NOMO-1 (cell line): ENCODE results near the gene GORAB.

Experiments used
- DNase-seq, 2 experiments: peaks; one replicate each; lab custom pipeline; 2025; ENCODE audit not compliant: unreplicated experiment in 2 of 2; lab: John Stamatoyannopoulos, UW

Gene GORAB

GRCh38 chr1:170537798-170538503, 6.0 kb downstream of the GORAB start:
- DNase-seq: no peak

DNA sequence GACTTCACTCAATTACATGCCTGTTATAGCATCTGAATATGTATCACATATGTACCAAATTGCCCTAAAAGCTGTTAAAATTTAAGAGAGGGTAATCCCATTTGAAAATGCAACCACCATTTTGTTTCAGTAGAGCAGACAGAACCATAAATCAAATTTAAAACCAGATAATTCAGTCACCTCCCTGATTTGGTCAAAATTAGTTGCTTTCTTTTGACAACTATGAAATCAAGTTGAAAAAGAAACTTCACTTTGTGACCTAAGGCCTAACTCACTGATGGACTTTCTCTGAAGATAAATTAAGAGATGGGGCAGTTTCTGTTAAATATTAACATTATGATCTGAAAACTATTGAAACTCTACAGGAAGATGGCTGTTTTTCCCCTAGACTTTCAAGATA, 6.7 kb downstream of the GORAB start:
- DNase-seq: no peak

GRCh38 chr1:170539154-170539553, 7.2 kb downstream of the GORAB start:
- no peak for DNase-seq

GRCh38 chr1:170544624-170545023, 12.7 kb downstream of the GORAB start:
- no peak for DNase-seq

DNA sequence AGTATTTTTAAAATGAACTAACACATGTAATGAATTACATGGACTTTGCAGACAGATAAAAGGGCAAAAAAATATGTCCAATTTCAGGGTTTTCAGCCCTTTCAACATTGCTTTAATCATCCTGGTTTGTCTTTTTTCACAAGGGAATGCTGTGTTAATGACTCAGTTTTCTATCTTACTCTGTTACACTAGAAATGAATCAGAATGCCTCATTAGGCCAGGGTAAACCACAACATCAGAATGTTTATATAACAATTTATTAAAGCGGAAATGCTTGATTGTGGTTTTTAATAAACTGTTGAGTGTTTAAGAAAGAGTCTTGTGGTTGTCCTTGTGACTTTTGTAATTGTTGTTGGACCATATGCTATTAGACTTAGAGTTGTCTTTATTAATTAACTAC, 13.5 kb downstream of the GORAB start:
- no peak for DNase-seq

DNA sequence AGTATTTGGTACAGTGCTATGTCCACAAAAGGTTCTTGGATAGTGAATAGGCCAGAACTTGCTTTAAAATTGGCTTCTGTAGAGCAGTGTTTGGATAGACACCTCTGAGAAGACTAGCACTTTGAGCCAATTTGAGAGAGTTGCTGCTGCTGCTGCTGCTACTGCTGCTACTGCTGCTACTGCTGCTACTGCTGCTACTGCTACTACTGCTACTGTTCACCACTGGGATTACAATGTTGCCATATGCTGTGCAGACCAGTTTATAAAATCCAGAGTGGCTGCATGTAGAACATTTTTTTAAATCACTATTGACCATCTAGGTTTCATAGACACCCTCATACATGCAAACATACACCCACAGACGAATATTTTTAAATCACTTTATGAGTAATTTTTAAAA, 15.3 kb downstream of the GORAB start:
- no peak for DNase-seq

DNA sequence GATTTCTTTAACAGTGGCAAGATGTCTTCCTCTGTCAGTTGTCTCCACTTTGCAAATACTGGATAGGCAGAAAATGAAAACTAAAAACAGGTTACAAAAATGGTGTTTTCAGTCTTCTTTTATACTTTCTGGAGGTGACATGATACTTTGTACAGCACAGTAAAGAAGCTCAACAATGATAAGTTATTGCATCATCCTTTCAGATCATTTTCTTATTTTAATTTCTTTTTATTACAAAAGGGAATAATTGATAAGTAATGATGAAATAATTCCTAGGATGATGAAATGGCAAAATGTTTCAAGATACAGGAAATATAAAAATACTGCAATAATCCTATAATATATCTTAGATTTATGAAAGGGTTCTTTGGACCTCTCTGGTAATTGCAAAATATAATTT, 16.5 kb downstream of the GORAB start:
- no peak for DNase-seq

DNA sequence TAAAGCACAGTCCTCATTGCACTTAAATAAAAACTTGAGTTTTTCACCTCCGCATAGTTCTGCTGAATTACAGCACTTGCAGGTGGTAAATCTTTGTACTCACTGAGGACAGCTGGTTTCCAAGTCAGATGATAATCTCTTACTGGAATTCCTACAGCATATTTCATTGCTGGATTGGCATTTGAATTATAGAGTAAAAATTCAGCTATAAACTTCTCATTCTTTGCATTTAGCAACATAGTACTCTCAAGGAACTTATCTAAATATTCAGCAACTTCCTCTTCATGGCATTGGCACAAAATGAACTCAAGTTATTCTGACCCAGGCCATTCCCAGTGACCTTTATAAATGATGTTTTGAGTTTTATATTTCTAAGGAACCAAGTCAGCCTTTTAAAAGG, 23.4 kb downstream of the GORAB start:
- DNase-seq: no peak

GRCh38 chr1:170556917-170557316, 25.0 kb downstream of the GORAB start:
- DNase-seq: no peak

DNA sequence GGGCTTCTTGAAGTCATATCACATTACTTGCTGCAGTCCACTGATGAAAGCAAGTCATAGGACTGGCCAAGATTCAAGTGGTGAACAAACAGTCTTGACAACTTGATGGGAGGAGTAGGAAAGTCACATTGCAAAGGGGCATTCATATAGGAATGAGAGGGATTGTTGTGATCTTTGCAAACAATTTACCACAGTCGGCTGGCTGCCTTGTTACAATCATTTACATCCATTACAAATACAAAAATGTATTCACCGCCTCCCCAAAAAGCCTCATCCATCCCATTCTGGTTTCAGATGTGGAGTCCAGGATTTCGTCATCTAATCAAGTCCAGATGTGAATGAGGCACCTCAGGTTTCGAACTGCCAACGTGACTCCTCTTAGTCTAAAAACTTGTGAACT, 26.8 kb downstream of the GORAB start:
- no peak for DNase-seq

GRCh38 chr1:170559166-170559565, 27.2 kb downstream of the GORAB start:
- DNase-seq: no peak

GRCh38 chr1:170560681-170561285, 28.8 kb downstream of the GORAB start:
- DNase-seq: no peak

- peak in 1 of 2 experiments; percentile 15 for DNase-seq
Measured at GRCh38 chr1:170562646-170563338, 30.8 kb downstream of the GORAB start.

DNA sequence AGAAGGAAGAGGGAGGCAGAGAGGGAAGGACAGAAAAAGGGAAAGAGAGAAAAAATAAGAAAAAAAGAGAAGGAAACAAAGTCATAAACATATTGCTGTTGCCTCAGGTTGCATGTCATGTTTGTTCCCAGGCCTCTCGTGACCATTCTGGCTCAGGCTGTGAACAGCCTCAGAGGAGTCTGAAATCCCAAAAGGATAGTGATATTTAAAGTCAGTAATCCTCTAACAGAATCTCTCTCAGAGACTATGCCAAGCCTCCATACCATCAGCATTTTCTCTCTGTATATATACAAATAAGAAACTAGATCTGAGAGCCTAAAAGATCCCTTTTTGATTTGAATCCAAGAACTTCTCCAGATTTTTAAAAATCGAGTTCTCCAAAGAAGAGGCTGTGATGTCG, 35.2 kb downstream of the GORAB start:
- no peak for DNase-seq

DNA sequence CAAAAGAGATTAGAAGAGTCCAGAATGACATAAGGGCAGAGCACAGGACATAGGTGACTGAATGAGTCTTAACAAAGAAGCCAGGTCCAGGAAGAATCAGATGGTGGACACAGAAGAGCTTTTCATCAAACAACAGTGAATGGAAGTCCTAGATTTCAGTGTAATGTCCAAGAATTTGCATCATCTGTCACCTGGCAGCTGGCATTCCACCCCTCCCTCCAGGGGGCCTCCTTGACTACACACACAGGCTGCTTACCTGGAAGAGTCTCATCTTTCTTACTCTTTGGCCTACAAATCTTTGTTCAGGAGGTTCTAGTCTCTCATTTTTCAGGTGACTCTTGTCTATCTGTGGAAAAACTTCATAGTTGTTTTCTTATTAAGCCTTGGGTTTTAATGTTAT, 36.2 kb downstream of the GORAB start:
- no peak for DNase-seq

DNA sequence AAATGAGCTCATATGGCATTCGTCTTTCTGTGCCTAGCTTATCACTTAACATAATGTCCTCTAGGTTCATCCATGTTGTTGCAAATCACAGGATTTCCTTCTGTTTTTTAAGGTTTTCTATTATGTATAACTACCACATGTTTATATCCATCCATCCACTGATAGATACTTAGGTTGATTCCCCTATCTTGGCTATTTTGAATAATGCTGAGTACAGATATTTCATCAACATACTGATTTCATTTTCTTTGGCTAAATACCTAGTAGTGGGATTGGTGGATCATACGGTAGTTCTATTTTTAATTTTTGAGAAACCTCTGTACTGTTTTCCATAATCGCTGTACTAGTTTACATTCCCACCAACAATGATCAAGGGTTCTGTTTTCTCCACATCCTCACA, 45.0 kb downstream of the GORAB start:
- no peak for DNase-seq

GRCh38 chr1:170578359-170578758, 46.4 kb downstream of the GORAB start:
- no peak for DNase-seq

GRCh38 chr1:170580636-170581440, 48.9 kb downstream of the GORAB start:
- DNase-seq: no peak

- DNase-seq: no peak
Measured at GRCh38 chr1:170583186-170583585, 51.2 kb downstream of the GORAB start.

DNA sequence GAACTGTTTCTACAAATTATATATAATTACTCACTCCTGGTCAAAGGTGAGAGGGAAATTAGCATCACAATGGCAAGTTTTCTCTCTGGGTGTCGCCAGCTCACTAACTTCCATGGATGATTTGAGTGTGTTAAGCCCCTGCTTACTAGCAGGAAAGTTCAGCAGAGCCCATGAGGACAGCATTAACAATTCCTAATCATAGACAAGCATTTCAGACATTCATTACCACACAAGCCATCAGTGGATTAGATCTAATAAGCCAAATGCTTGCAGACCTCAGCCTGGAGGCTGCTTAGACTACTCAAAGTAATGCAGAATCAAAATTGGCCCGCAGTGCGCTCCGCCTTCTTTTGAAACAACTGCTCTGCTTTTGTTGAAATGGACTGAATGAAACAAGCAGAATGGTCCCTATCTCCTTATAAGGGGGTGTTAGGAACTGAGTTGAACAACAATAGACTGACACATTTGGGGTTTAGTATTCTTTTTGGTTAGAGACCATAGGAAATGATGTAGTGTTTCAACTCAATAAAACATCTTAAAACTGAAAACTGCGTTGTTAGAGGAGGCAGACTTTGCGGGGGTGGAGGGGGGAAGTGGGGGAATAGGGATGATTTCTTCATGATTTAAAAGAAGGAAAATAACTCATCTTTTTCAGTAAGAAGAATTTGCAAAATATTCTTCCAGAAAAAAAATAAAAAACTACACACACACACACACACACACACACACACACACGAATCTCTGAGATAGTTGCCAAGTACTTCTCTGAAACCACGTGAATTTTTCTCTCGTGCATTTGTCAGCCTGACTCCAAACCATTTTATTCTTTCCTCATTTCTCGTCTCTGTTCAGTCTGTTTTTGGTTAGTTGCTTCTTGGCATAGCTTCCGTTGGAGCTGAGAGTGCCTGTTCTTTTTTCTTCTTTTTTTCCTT, 54.6 kb downstream of the GORAB start:
- no peak for DNase-seq
